Measurements from ENCODE around the gene TBCB. TPM values are rescaled to one million over a fixed set of nuclear protein-coding genes. Genes with fewer than 3 reads are reported as not detected.

Gene TBCB
- total and polyA plus RNA-seq, 2 donors (not counting 3 experiments of a cell fraction or from before 2014, with no cell fraction given), result 178 to 363 TPM

GRCh38 chr19:36120092-36120983, 5.1 kb downstream of the TBCB start:
- no peak for TF ChIP-seq MAX (IDR thresholded peaks at IDR 0.05; ENCODE audit: insufficient read depth, insufficient read length)
- TF ChIP-seq POLR2AphosphoS5 (IDR thresholded peaks at IDR 0.05; ENCODE audit: insufficient read depth, low read depth, low read length), result no peak
- no peak for TF ChIP-seq CTCF (IDR thresholded peaks at IDR 0.05; ENCODE audit: extremely low read depth in 1 of 2, insufficient read depth in 1 of 2, low read depth in 1 of 2, low read length in 2 of 2)
- no peak for TF ChIP-seq FOS (IDR thresholded peaks at IDR 0.05; ENCODE audit: borderline replicate concordance, insufficient read depth, low read length)
- TF ChIP-seq GATA2 (IDR thresholded peaks at IDR 0.05; ENCODE audit: insufficient read depth, insufficient read length, low read depth, low read length), result no peak
- TF ChIP-seq POLR2A (IDR thresholded peaks at IDR 0.05; ENCODE audit: low read depth, low read length), result no peak
- TF ChIP-seq JUN (IDR thresholded peaks at IDR 0.05; ENCODE audit: borderline replicate concordance, insufficient read depth, insufficient read length, low read depth), result no peak
- no peak for TF ChIP-seq EZH2 (IDR thresholded peaks at IDR 0.05; ENCODE audit: borderline replicate concordance, low read depth, low read length, severe bottlenecking)
- TF ChIP-seq MYC (IDR thresholded peaks at IDR 0.05; ENCODE audit: low read depth, low read length), result no peak
- Histone ChIP-seq H3K27ac (ENCODE audit: insufficient read depth, low read depth, low read length) (no peak overlapping the region), H3K9me1 (replicated peaks; ENCODE audit: control insufficient read depth, extremely low read depth, insufficient read depth, low read length) (no peaks in the 10 kb centered on the region), H4K20me1 (replicated peaks; ENCODE audit: control insufficient read depth, extremely low read depth, insufficient read depth, low read length) (no peaks in the 10 kb centered on the region), H3K9ac (replicated peaks; ENCODE audit: extremely low read depth, insufficient read depth, low read length) (no peak overlapping the region), H3K36me3 (ENCODE audit: control insufficient read depth in 2 of 2, extremely low read depth in 1 of 2, insufficient read depth in 2 of 2, low read length in 2 of 2) (peaks cover 5 to 24% of the 10 kb centered on the region in 2 experiments), H3K27me3 (ENCODE audit: control insufficient read depth in 2 of 2, insufficient read depth in 2 of 2, low read length in 2 of 2) (no peaks in the 10 kb centered on the region), H2AFZ (ENCODE audit: low read depth, low read length) (no peak overlapping the region), H3K9me3 (replicated peaks; ENCODE audit: control insufficient read depth, insufficient read depth, low read length) (no peaks in the 10 kb centered on the region), H3K4me2 (ENCODE audit: insufficient read depth, low read length) (no peak overlapping the region), H3K79me2 (ENCODE audit: control insufficient read depth, insufficient read depth, low read length) (peaks cover 9% of the 10 kb centered on the region), H3K4me1 (ENCODE audit: control insufficient read depth, extremely low read depth, insufficient read depth, low read length) (peaks cover 5% of the 10 kb centered on the region), H3K4me3 (replicated peaks in 1 of 3; ENCODE audit: insufficient read depth in 1 of 3, low read depth in 1 of 3, low read length in 3 of 3) (no peak overlapping the region)
- dilution Hi-C loops (cut with MboI; ENCODE audit: extremely low pct_ligation_motif_present, low sequenced_read_pairs) (no loop called here), intact Hi-C loops (cut with micrococcal nuclease) (no loop called here)
- BruUV-seq (replicated peaks), result no TSS peak
- ChIA-PET CTCF (interaction anchor here (1.8 kb wide), 1 partner anchor 60 kb away, joined by 4 read pairs; no protein-coding TSS in a partner anchor), POLR2A (no interaction called here)
- DNase-seq (ENCODE audit: low read depth, low spot score) (no peak), FAIRE-seq (no peak)

All from endothelial cell of umbilical vein (primary cell).